A673 (cell line): ENCODE data around the gene PDGFA. TPM values are rescaled to one million over a fixed set of nuclear protein-coding genes. Genes with fewer than 3 reads are reported as not detected.

Experiments used
- BruUV-seq: library from RNA; stranded (reverse); fragments of 400-500 nt; replicated peaks from 2 replicates; lab custom pipeline; 2021; lab: Mats Ljungman, UMichigan
- CTCF ChIA-PET: fragments of 300-600 bp; sonication (Branson Sonifier 250); formaldehyde crosslinking; loops from one replicate; lab custom pipeline; 2022; ENCODE audit warnings: antibody characterized with exemption; lab: Charles Lee
- POLR2A ChIA-PET: fragments of 300-600 bp; sonication (Branson Sonifier 250); formaldehyde crosslinking; loops from one replicate; lab custom pipeline; 2022; ENCODE audit warnings: antibody characterized with exemption; ENCODE audit not compliant: low non-redundant PET; lab: Charles Lee
- DNase-seq: peaks from one replicate; pipeline ENCODE4 v3.0.0-alpha.2; 2015; ENCODE audit warnings: low spot score
- H3K27ac ChIP-seq: fragments of 200-600 bp; sonication (generic); 2 replicates; pipeline ENCODE4 v1.5.1; 2016; ENCODE audit warnings: mixed run types, low read depth, mild to moderate bottlenecking, mixed read lengths, antibody characterized with exemption, low read length; ENCODE audit not compliant: poor library complexity, severe bottlenecking
- H3K27me3 ChIP-seq: fragments of 200-600 bp; sonication (generic); replicated peaks from 2 replicates; pipeline ENCODE4 v1.6.1; 2017; ENCODE audit warnings: mixed run types, low read depth, mild to moderate bottlenecking, mixed read lengths, antibody characterized with exemption, low read length; ENCODE audit not compliant: insufficient read depth, poor library complexity
- H3K36me3 ChIP-seq: fragments of 200-600 bp; sonication (generic); 2 replicates; pipeline ENCODE4 v1.6.1; 2016; ENCODE audit warnings: mixed run types, mild to moderate bottlenecking, mixed read lengths, antibody characterized with exemption, low read length; ENCODE audit not compliant: insufficient read depth, poor library complexity, severe bottlenecking
- H3K4me1 ChIP-seq: fragments of 200-600 bp; sonication (generic); 2 replicates; pipeline ENCODE4 v1.6.1; 2017; ENCODE audit warnings: mixed run types, mild to moderate bottlenecking, mixed read lengths, antibody characterized with exemption, low read length; ENCODE audit not compliant: insufficient read depth, poor library complexity, severe bottlenecking
- H3K4me3 ChIP-seq: fragments of 200-600 bp; sonication (generic); 2 replicates; pipeline ENCODE4 v1.5.1; 2016; ENCODE audit warnings: low read depth, mixed run types, mild to moderate bottlenecking, mixed read lengths, low read length; ENCODE audit not compliant: poor library complexity, severe bottlenecking
- H3K9me3 ChIP-seq: fragments of 200-600 bp; sonication (generic); 2 replicates; pipeline ENCODE4 v1.6.1; 2016; ENCODE audit warnings: mixed run types, low read depth, mild to moderate bottlenecking, mixed read lengths, antibody characterized with exemption, low read length; ENCODE audit not compliant: poor library complexity, severe bottlenecking
- CTCF ChIP-seq: fragments of 300-800, 200-600 bp; sonication (generic); conservative IDR thresholded peaks from 2 replicates; pipeline ENCODE4 v1.5.1; 2017; ENCODE audit warnings: low read depth, mild to moderate bottlenecking, antibody characterized with exemption, low read length, moderate library complexity, mixed read lengths
- EZH2 ChIP-seq: fragments of 200-600 bp; sonication (generic); IDR thresholded peaks from 2 replicates; pipeline ENCODE4 v1.6.1; 2017; ENCODE audit warnings: borderline replicate concordance, low read depth, mild to moderate bottlenecking, mixed read lengths, antibody characterized with exemption, low read length; ENCODE audit not compliant: poor library complexity, severe bottlenecking
- intact Hi-C: fragments of 100-400 bp; cut with micrococcal nuclease; formaldehyde crosslinking; loops from one replicate; pipeline ENCODE4 v1.10.0; 2022; ENCODE audit not compliant: unreplicated experiment
- total RNA-seq: library from RNA; stranded (reverse); gene quantifications from 2 replicates; pipeline ENCODE4 v1.2.3, GENCODE V29; 2021

The PDGFA gene
- total RNA-seq, 1 experiment from 2014 or later, result 2.1 TPM

- peak overlapping the region; percentile 33 for H3K4me3 ChIP-seq
- POLR2A ChIA-PET, result no interaction called here
- no peaks in the 10 kb centered on the region for H3K9me3 ChIP-seq
- CTCF ChIA-PET, result no interaction called here
- peaks cover 20% of the 10 kb centered on the region for H3K4me1 ChIP-seq
- intact Hi-C loops, result loop anchor here (10.0 kb wide), 1 partner anchor 186 kb away; no protein-coding TSS in a partner anchor
- TF ChIP-seq CTCF (no peak), EZH2 (peak; percentile 34)
- DNase-seq, result no peak
- no TSS peak for BruUV-seq
- peaks cover 70% of the 10 kb centered on the region for H3K27me3 ChIP-seq
- H3K27ac ChIP-seq, result no peak overlapping the region
- no peaks in the 10 kb centered on the region for H3K36me3 ChIP-seq
Observed at GRCh38 chr7:520503-521161, 986 bp upstream of the PDGFA start.

GRCh38 chr7:518630-519483 lies 789 bp downstream of the PDGFA start:
- CTCF ChIA-PET, result no interaction called here
- intact Hi-C loops, result no loop called here
- BruUV-seq, result no TSS peak

More at GRCh38 chr7:518630-519483, 789 bp downstream of the PDGFA start:
- H3K36me3 ChIP-seq, result no peaks in the 10 kb centered on the region
- peak overlapping the region; percentile 56 for H3K4me3 ChIP-seq
- POLR2A ChIA-PET, result no interaction called here
- peaks cover 64% of the 10 kb centered on the region for H3K27me3 ChIP-seq
- H3K4me1 ChIP-seq, result peaks cover 20% of the 10 kb centered on the region
- H3K9me3 ChIP-seq, result no peaks in the 10 kb centered on the region
- peak; percentile 64 for DNase-seq
- no peak for TF ChIP-seq CTCF
- peak; percentile 83 for TF ChIP-seq EZH2
- no peak overlapping the region for H3K27ac ChIP-seq
